Fibroblast of lung (primary cell): Measurements from ENCODE around the gene ERCC6L2. TPM values are rescaled to one million over a fixed set of nuclear protein-coding genes. Genes with fewer than 3 reads are reported as not detected.

Experiments used
- DNase-seq, 2 donors: peaks; one replicate each; pipeline versions ENCODE4 v3.0.0 to v3.0.0-alpha.2; 2010; ENCODE audit warnings: low read depth in 2 of 2
- H2AFZ ChIP-seq: 2 replicates; pipeline ENCODE4 v1.5.1; 2012; ENCODE audit warnings: low read length, control low read depth, inconsistent platforms
- H3K27ac ChIP-seq: 2 replicates; pipeline ENCODE4 v1.5.1; 2011; ENCODE audit warnings: low read length, control low read depth; ENCODE audit not compliant: insufficient read depth
- H3K27me3 ChIP-seq: 2 replicates; pipeline ENCODE4 v1.5.1; 2011; ENCODE audit warnings: mild to moderate bottlenecking, low read length; ENCODE audit not compliant: control insufficient read depth, insufficient read depth
- H3K36me3 ChIP-seq: 2 replicates; pipeline ENCODE4 v1.5.1; 2011; ENCODE audit warnings: low read length; ENCODE audit not compliant: control insufficient read depth, insufficient read depth
- H3K4me1 ChIP-seq: 2 replicates; pipeline ENCODE4 v1.5.1; 2011; ENCODE audit warnings: low read length; ENCODE audit not compliant: control insufficient read depth, insufficient read depth; ENCODE audit errors: extremely low read depth
- H3K4me2 ChIP-seq: 2 replicates; pipeline ENCODE4 v1.5.1; 2011; ENCODE audit warnings: low read length, control low read depth; ENCODE audit not compliant: insufficient read depth; ENCODE audit errors: extremely low read depth
- H3K4me3 ChIP-seq, 4 experiments: fragments of 200-600 bp in 1 of 4; sonication (generic) in 1 of 4; replicated peaks in 1 of 4; 2 replicates each; pipeline ENCODE4 v1.5.1; 2011 to 2016; ENCODE audit warnings: low read length in 4 of 4, low read depth in 3 of 4, mild to moderate bottlenecking in 3 of 4, control low read depth in 2 of 4, inconsistent platforms in 1 of 4, mixed read lengths in 1 of 4; ENCODE audit not compliant: insufficient read depth in 1 of 4; ENCODE audit errors: control extremely low read depth in 1 of 4
- H3K79me2 ChIP-seq: 2 replicates; pipeline ENCODE4 v1.5.1; 2012; ENCODE audit warnings: mild to moderate bottlenecking, low read length, inconsistent platforms; ENCODE audit not compliant: control insufficient read depth, insufficient read depth
- H3K9ac ChIP-seq: 2 replicates; pipeline ENCODE4 v1.5.1; 2011; ENCODE audit warnings: mild to moderate bottlenecking, low read length, control low read depth; ENCODE audit not compliant: insufficient read depth
- H3K9me3 ChIP-seq: 2 replicates; pipeline ENCODE4 v1.5.1; 2012; ENCODE audit warnings: low read depth, low read length; ENCODE audit not compliant: control insufficient read depth, insufficient read depth
- H4K20me1 ChIP-seq: 2 replicates; pipeline ENCODE4 v1.5.1; 2011; ENCODE audit warnings: low read length; ENCODE audit not compliant: control insufficient read depth, insufficient read depth; ENCODE audit errors: extremely low read depth
- CTCF ChIP-seq, 2 donors: IDR thresholded peaks in 1 of 2; conservative IDR thresholded peaks in 1 of 2; 1 replicate in 1 of 2; 2 replicates in 1 of 2; pipeline ENCODE4 v1.5.1; 2011 to 2012; ENCODE audit warnings: low read length in 2 of 2, control low read depth in 1 of 2, inconsistent platforms in 1 of 2, low read depth in 1 of 2, mild to moderate bottlenecking in 1 of 2
- EZH2 ChIP-seq: IDR thresholded peaks from 2 replicates; pipeline ENCODE4 v1.5.1; 2012; ENCODE audit warnings: low read length, control low read depth, mild to moderate bottlenecking; ENCODE audit errors: missing control alignments
- polyA plus RNA-seq, 2 donors: library from polyadenylated mRNA; depleted of rRNA in 1 of 2; stranded (reverse) in 1 of 2; unstranded in 1 of 2; fragments of >200 nt; gene quantifications; 2 replicates each; pipeline ENCODE4 v1.2.1, GENCODE V29; 2011 to 2012; ENCODE audit warnings: missing spikeins in 1 of 2
- total RNA-seq: library from RNA; depleted of rRNA; stranded (reverse); fragments of >200 nt; gene quantifications from 2 replicates; pipeline ENCODE4 v1.2.1, GENCODE V29; 2014

The ERCC6L2 gene
- total and polyA plus RNA-seq, 2 donors (not counting 1 experiment from before 2014, with no cell fraction given) = 45.0 to 117 TPM

GRCh38 chr9:95985440-95986055 is 110.1 kb downstream of the ERCC6L2 start:
- no peak overlapping the region for H2AFZ ChIP-seq
- no peak overlapping the region for H3K9ac ChIP-seq
- H3K36me3 ChIP-seq = no peaks in the 10 kb centered on the region
- no peak overlapping the region for H3K4me2 ChIP-seq
- no peaks in the 10 kb centered on the region for H3K9me3 ChIP-seq
- TF ChIP-seq EZH2 (no peak), CTCF (conservative IDR thresholded peaks at IDR 0.05 in 1 of 2, IDR thresholded peaks at IDR 0.05 in 1 of 2; ENCODE audit: low read depth in 1 of 2, low read length in 2 of 2) (no peak)
- H3K79me2 ChIP-seq = no peaks in the 10 kb centered on the region
- no peaks in the 10 kb centered on the region for H3K4me1 ChIP-seq
- no peak overlapping the region for H3K27ac ChIP-seq
- H3K27me3 ChIP-seq = no peaks in the 10 kb centered on the region
- DNase-seq = no peak
- H3K4me3 ChIP-seq = no peak overlapping the region
- no peaks in the 10 kb centered on the region for H4K20me1 ChIP-seq

GRCh38 chr9:95989297-95989696 is 113.8 kb downstream of the ERCC6L2 start:
- no peak overlapping the region for H3K4me2 ChIP-seq
- DNase-seq = peak in 1 of 2 donors; percentile 79
- H3K9me3 ChIP-seq = no peaks in the 10 kb centered on the region
- TF ChIP-seq CTCF (conservative IDR thresholded peaks at IDR 0.05 in 1 of 2, IDR thresholded peaks at IDR 0.05 in 1 of 2; ENCODE audit: low read depth in 1 of 2, low read length in 2 of 2) = no peak
- no peak for TF ChIP-seq EZH2
- no peaks in the 10 kb centered on the region for H4K20me1 ChIP-seq
- H3K4me1 ChIP-seq = no peaks in the 10 kb centered on the region
- H3K27me3 ChIP-seq = no peaks in the 10 kb centered on the region
- H2AFZ ChIP-seq = no peak overlapping the region
- H3K27ac ChIP-seq = no peak overlapping the region
- no peak overlapping the region for H3K4me3 ChIP-seq
- no peaks in the 10 kb centered on the region for H3K79me2 ChIP-seq
- no peaks in the 10 kb centered on the region for H3K36me3 ChIP-seq
- H3K9ac ChIP-seq = no peak overlapping the region

GRCh38 chr9:95991326-95991725 is 115.8 kb downstream of the ERCC6L2 start:
- no peaks in the 10 kb centered on the region for H3K79me2 ChIP-seq
- no peak overlapping the region for H3K9ac ChIP-seq
- no peak overlapping the region for H3K4me3 ChIP-seq
- H3K9me3 ChIP-seq = no peaks in the 10 kb centered on the region
- H2AFZ ChIP-seq = no peak overlapping the region
- H3K27me3 ChIP-seq = no peaks in the 10 kb centered on the region
- H3K4me1 ChIP-seq = no peaks in the 10 kb centered on the region
- H3K4me2 ChIP-seq = no peak overlapping the region
- no peak overlapping the region for H3K27ac ChIP-seq
- H4K20me1 ChIP-seq = no peaks in the 10 kb centered on the region
- no peak for DNase-seq
- peaks cover 2% of the 10 kb centered on the region for H3K36me3 ChIP-seq
- no peak for TF ChIP-seq CTCF (conservative IDR thresholded peaks at IDR 0.05 in 1 of 2, IDR thresholded peaks at IDR 0.05 in 1 of 2; ENCODE audit: low read depth in 1 of 2, low read length in 2 of 2)
